Neural progenitor cell (in vitro differentiated cells): ENCODE data around the gene CFDP1. TPM values are rescaled to one million over a fixed set of nuclear protein-coding genes. Genes with fewer than 3 reads are reported as not detected.

Experiments used
- DNase-seq: peaks from one replicate; pipeline ENCODE4 v3.0.0-alpha.2; 2016; ENCODE audit warnings: low spot score
- H2AFZ ChIP-seq: fragments of 200-600 bp; sonication (generic); replicated peaks from 2 replicates; pipeline ENCODE4 v1.6.1; 2016; ENCODE audit warnings: antibody characterized with exemption
- H3F3A ChIP-seq: fragments of 200-600 bp; sonication (generic); 2 replicates; pipeline ENCODE4 v1.6.1; 2016; ENCODE audit warnings: antibody characterized with exemption, low read depth
- H3K27ac ChIP-seq: fragments of 200-600 bp; sonication (generic); 2 replicates; pipeline ENCODE4 v1.5.1; 2016; ENCODE audit warnings: mild to moderate bottlenecking
- H3K27me3 ChIP-seq: fragments of 200-600 bp; sonication (generic); 2 replicates; pipeline ENCODE4 v1.6.1; 2016; ENCODE audit warnings: mild to moderate bottlenecking, moderate library complexity
- H3K36me3 ChIP-seq: fragments of 200-600 bp; sonication (generic); 2 replicates; pipeline ENCODE4 v1.5.1; 2016
- H3K4me1 ChIP-seq: fragments of 200-600 bp; sonication (generic); 2 replicates; pipeline ENCODE4 v1.6.1; 2016; ENCODE audit warnings: mixed run types
- H3K4me2 ChIP-seq: fragments of 200-600 bp; sonication (generic); 2 replicates; pipeline ENCODE4 v1.6.1; 2016
- H3K4me3 ChIP-seq: fragments of 200-600 bp; sonication (generic); 2 replicates; pipeline ENCODE4 v1.5.1; 2016
- H3K79me2 ChIP-seq: fragments of 200-600 bp; sonication (generic); 2 replicates; pipeline ENCODE4 v1.6.1; 2016; ENCODE audit warnings: low read depth
- H3K9ac ChIP-seq: fragments of 200-600 bp; sonication (generic); 2 replicates; pipeline ENCODE4 v1.6.1; 2016
- H3K9me3 ChIP-seq: fragments of 200-600 bp; sonication (generic); 2 replicates; pipeline ENCODE4 v1.5.1; 2016; ENCODE audit warnings: low read depth
- H4K20me1 ChIP-seq: fragments of 200-600 bp; sonication (generic); 2 replicates; pipeline ENCODE4 v1.6.1; 2016; ENCODE audit warnings: low read depth
- H3K27ac Mint-ChIP-seq: 3 replicates; pipeline ENCODE4 v1.8.0; 2021; ENCODE audit warnings: mixed read lengths
- H3K27me3 Mint-ChIP-seq: 2 replicates; pipeline ENCODE4 v1.8.0; 2022; ENCODE audit warnings: low read depth, mild to moderate bottlenecking, inconsistent platforms, moderate library complexity, mixed read lengths; ENCODE audit not compliant: insufficient read depth
- H3K36me3 Mint-ChIP-seq: 3 replicates; pipeline ENCODE4 v1.8.0; 2021; ENCODE audit warnings: mixed read lengths
- H3K4me1 Mint-ChIP-seq: 3 replicates; pipeline ENCODE4 v1.8.0; 2021; ENCODE audit warnings: mixed read lengths
- H3K4me3 Mint-ChIP-seq: 3 replicates; pipeline ENCODE4 v1.8.0; 2021; ENCODE audit warnings: mild to moderate bottlenecking, moderate library complexity, mixed read lengths
- H3K9me3 Mint-ChIP-seq: 3 replicates; pipeline ENCODE4 v1.8.0; 2020; ENCODE audit warnings: mixed read lengths
- EZH2 ChIP-seq: fragments of 200-600 bp; sonication (generic); IDR thresholded peaks from 2 replicates; pipeline ENCODE4 v1.6.1; 2017; ENCODE audit warnings: antibody characterized with exemption, mild to moderate bottlenecking, moderate library complexity
- EZH2phosphoT487 ChIP-seq: fragments of 200-600 bp; sonication (generic); IDR thresholded peaks from 2 replicates; pipeline ENCODE4 v1.6.1; 2017; ENCODE audit warnings: antibody characterized with exemption
- total RNA-seq: library from RNA; depleted of rRNA; stranded (reverse); fragments of >200 nt; gene quantifications from 2 replicates; pipeline ENCODE4 v1.2.3, GENCODE V29; 2015; ENCODE audit warnings: low replicate concordance
- TF ChIP-seq, protein P1 (sequence below): fragments of 200-600 bp; sonication (generic); IDR thresholded peaks from 2 replicates; pipeline ENCODE4 v1.5.1; 2017; ENCODE audit warnings: antibody characterized with exemption, mild to moderate bottlenecking

Gene CFDP1
- total RNA-seq, 1 donor from 2014 or later, result 159 TPM

DNA sequence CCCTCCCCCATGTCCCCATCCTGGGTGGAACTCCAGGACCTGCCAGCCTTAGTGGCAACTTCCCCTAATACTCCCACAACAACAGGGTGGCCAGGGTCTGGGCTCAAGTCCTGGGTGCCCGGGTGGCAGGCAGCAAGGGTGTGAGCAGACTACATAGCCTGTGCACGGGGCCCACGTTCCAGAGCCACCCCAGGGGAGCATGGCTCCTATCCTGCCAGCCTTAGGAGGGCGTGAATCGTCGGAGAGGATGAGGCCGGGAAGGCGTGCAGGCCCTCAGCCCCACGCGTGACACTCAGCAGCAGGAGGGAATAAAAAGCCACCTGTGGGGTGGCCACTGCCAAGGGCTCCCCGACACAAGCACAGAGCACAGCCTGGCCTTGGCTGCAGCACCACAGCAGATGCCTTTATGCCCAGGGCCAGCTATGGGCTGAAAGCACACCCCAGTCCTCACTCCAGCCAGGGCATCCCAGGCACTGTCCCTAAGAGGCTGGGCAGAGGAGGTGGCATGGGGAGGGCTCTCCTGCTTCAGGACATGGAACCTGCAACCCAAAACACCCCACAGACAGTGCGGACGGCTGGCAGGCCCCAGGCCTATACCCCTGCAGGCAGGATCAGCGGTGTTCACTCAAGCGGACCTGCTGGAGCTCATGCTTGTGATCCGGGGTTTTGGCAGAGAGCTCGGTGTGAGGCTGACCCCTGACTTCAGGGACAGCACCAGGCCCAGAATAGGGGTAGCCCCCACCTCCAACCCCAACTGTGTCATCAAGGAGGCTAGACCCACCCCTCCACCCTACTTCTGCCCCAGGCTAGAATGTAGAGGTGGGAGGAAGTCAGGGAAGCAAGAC, 184.5 kb downstream of the CFDP1 start:
- Histone ChIP-seq H3K36me3 (no peaks in the 10 kb centered on the region), H4K20me1 (peaks cover 94% of the 10 kb centered on the region), H3K4me3 (no peak overlapping the region), H3K27me3 (peaks cover 11% of the 10 kb centered on the region), H3F3A (peaks cover 24% of the 10 kb centered on the region), H2AFZ (no peak overlapping the region), H3K79me2 (peaks cover 77% of the 10 kb centered on the region), H3K27ac (no peak overlapping the region), H3K9ac (no peak overlapping the region), H3K4me2 (no peak overlapping the region), H3K9me3 (no peaks in the 10 kb centered on the region), H3K4me1 (peaks cover 54% of the 10 kb centered on the region)
- no peak for DNase-seq
- Mint-ChIP-seq H3K4me3 (peak overlapping the region; percentile 27), H3K9me3 (no peaks in the 10 kb centered on the region), H3K27me3 (peaks cover 10% of the 10 kb centered on the region), H3K4me1 (peaks cover 80% of the 10 kb centered on the region), H3K27ac (no peak overlapping the region), H3K36me3 (peaks cover 4% of the 10 kb centered on the region)
- TF ChIP-seq EZH2 (no peak), EZH2phosphoT487 (no peak)
- TF ChIP-seq, protein P1, sequence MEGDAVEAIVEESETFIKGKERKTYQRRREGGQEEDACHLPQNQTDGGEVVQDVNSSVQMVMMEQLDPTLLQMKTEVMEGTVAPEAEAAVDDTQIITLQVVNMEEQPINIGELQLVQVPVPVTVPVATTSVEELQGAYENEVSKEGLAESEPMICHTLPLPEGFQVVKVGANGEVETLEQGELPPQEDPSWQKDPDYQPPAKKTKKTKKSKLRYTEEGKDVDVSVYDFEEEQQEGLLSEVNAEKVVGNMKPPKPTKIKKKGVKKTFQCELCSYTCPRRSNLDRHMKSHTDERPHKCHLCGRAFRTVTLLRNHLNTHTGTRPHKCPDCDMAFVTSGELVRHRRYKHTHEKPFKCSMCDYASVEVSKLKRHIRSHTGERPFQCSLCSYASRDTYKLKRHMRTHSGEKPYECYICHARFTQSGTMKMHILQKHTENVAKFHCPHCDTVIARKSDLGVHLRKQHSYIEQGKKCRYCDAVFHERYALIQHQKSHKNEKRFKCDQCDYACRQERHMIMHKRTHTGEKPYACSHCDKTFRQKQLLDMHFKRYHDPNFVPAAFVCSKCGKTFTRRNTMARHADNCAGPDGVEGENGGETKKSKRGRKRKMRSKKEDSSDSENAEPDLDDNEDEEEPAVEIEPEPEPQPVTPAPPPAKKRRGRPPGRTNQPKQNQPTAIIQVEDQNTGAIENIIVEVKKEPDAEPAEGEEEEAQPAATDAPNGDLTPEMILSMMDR, result no peak

DNA sequence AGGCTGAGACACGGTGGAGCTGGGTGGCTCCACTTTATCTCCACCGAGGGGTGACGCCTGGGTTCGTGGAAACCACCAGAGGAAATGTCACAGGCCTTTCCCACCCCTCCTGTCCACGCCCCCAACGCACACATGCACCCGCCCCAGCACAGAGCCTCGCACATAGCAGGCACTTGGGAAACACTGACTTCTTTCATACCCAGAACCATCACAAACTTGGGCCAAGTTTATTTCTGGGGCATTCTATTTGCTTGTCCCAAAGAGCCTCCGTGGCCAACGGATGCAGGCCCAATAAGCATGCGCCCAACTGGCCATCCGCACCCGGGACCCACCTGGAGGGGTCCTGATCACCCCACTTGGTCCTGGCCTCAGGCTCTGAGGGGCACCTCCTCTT, 185.2 kb downstream of the CFDP1 start:
- H3K27me3 Mint-ChIP-seq, result peaks cover 10% of the 10 kb centered on the region
- H3K79me2 ChIP-seq, result peaks cover 80% of the 10 kb centered on the region
- peaks cover 47% of the 10 kb centered on the region for H3K4me1 ChIP-seq
- H4K20me1 ChIP-seq, result peaks cover 95% of the 10 kb centered on the region
- peaks cover 18% of the 10 kb centered on the region for H3F3A ChIP-seq
- H3K4me3 Mint-ChIP-seq, result no peak overlapping the region
- H3K9me3 Mint-ChIP-seq, result no peaks in the 10 kb centered on the region
- H3K4me3 ChIP-seq, result no peak overlapping the region
- H3K27me3 ChIP-seq, result peaks cover 11% of the 10 kb centered on the region
- H3K27ac ChIP-seq, result no peak overlapping the region
- no peak overlapping the region for H3K4me2 ChIP-seq
- H3K27ac Mint-ChIP-seq, result peak overlapping the region; percentile 65
- no peaks in the 10 kb centered on the region for H3K9me3 ChIP-seq
- peaks cover 80% of the 10 kb centered on the region for H3K4me1 Mint-ChIP-seq
- H3K36me3 ChIP-seq, result no peaks in the 10 kb centered on the region
- TF ChIP-seq, protein P1, result no peak
- TF ChIP-seq EZH2, result no peak
- no peak for TF ChIP-seq EZH2phosphoT487
- H3K9ac ChIP-seq, result no peak overlapping the region
- DNase-seq, result no peak
- H3K36me3 Mint-ChIP-seq, result peaks cover 7% of the 10 kb centered on the region
- no peak overlapping the region for H2AFZ ChIP-seq

DNA sequence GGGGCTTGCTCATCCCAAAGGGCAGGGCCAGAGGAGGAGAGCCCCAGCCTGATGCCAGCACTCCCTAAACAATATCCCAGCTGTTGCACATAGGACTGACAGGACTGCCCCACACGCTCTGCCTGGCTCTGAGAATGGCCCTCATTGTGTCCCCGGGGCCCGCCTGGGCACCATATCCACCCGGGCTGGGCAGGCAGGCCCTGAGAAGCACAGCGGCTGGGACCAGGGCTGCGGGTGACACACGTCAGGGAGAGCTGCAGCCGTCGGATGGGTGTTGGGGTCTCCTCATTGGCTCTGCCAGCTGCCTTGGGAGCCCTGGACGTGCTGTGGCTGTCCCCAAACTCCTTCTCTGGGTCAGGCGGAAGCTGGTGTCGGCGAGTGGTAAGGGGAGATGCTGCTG, 186.1 kb downstream of the CFDP1 start:
- Histone ChIP-seq H3F3A (peaks cover 12% of the 10 kb centered on the region), H3K9me3 (no peaks in the 10 kb centered on the region), H3K4me2 (no peak overlapping the region), H3K4me3 (no peak overlapping the region), H4K20me1 (peaks cover 89% of the 10 kb centered on the region), H3K27me3 (peaks cover 11% of the 10 kb centered on the region), H3K36me3 (no peaks in the 10 kb centered on the region), H3K27ac (no peak overlapping the region), H3K79me2 (peaks cover 84% of the 10 kb centered on the region), H2AFZ (no peak overlapping the region), H3K9ac (no peak overlapping the region), H3K4me1 (peaks cover 38% of the 10 kb centered on the region)
- Mint-ChIP-seq H3K27me3 (peaks cover 10% of the 10 kb centered on the region), H3K27ac (peak overlapping the region; percentile 96), H3K4me1 (peaks cover 73% of the 10 kb centered on the region), H3K4me3 (no peak overlapping the region), H3K36me3 (peaks cover 14% of the 10 kb centered on the region), H3K9me3 (no peaks in the 10 kb centered on the region)
- TF ChIP-seq, protein P1, result no peak
- TF ChIP-seq EZH2 (no peak), EZH2phosphoT487 (no peak)
- DNase-seq, result no peak
